Measurements from ENCODE around the gene PRDX5. TPM values are rescaled to one million over a fixed set of nuclear protein-coding genes. Genes with fewer than 3 reads are reported as not detected.

PRDX5 gene
- total RNA-seq, 2 donors from 2014 or later, result 401 to 435 TPM

DNA sequence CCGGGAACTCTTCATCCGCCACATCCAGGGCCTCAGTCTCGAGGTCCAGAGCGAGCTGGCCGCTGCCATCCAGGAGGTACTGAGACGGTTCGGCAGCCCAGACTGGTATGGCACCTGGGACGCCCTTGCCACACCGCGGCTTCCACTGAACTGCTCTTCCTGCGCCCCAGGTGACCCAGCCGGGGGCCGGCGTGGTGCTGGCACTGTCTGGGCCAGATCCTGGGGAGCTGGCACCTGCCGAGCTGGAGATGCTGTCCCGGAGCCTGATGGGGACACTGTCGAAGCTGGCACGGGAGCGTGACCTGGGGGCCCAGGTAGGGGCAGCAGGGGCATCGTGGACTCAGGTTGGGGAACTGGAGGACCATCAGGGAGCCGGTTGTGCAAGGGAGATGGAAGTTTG lies 23.5 kb downstream of the PRDX5 start:
- no peak overlapping the region for H3K4me3 ChIP-seq
- DNase-seq (ENCODE audit: low spot score), result no peak
- H3K9me3 ChIP-seq, result no peaks in the 10 kb centered on the region
- peaks cover 0 to 32% of the 10 kb centered on the region in 2 donors for H3K4me1 ChIP-seq
- H3K36me3 ChIP-seq, result no peaks in the 10 kb centered on the region
- no peak overlapping the region for H3K27ac ChIP-seq
- no peaks in the 10 kb centered on the region for H3K27me3 ChIP-seq
- TF ChIP-seq, protein P1, sequence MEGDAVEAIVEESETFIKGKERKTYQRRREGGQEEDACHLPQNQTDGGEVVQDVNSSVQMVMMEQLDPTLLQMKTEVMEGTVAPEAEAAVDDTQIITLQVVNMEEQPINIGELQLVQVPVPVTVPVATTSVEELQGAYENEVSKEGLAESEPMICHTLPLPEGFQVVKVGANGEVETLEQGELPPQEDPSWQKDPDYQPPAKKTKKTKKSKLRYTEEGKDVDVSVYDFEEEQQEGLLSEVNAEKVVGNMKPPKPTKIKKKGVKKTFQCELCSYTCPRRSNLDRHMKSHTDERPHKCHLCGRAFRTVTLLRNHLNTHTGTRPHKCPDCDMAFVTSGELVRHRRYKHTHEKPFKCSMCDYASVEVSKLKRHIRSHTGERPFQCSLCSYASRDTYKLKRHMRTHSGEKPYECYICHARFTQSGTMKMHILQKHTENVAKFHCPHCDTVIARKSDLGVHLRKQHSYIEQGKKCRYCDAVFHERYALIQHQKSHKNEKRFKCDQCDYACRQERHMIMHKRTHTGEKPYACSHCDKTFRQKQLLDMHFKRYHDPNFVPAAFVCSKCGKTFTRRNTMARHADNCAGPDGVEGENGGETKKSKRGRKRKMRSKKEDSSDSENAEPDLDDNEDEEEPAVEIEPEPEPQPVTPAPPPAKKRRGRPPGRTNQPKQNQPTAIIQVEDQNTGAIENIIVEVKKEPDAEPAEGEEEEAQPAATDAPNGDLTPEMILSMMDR (IDR thresholded peaks at IDR 0.05), result no peak

DNA sequence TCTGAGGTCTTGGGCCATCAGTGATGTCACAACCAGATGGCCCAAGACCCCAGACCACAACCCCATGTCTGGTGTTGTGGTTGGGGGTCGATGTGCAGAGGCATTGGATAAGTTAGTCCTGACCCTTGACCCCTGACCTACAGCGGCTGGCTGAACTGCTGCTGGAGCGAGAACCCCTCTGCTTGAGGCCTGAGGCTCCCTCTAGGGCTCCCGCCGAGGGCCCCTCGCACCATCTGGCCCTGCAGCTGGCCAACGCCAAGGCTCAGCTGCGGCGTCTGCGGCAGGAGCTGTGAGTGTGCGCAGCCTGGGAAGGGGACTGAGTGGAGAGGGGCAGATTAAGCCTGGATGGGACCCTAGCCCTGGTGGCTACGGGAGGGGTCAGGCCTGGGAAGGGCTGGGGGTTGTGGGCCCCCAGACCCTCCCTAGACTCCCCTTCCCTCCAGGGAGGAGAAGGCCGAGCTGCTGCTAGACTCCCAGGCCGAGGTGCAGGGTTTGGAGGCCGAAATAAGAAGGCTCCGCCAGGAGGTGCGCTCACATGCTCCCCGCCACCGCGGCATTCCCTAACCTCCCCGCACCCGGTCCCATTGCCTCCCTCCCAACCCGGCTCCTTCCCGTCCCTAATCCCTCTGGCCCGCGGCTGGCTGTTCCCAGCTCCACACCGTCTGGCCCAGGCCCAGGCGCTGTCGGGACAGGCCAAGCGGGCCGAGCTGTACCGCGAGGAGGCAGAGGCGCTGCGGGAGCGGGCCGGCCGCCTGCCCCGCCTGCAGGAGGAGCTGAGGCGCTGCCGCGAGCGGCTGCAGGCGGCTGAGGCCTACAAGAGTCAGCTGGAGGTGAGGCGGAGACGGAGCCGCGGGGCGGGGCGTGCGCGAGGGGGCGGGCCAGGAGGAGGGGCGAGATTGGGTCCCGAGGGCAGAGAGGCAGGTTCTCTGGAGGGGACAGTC lies 24.2 kb downstream of the PRDX5 start:
- peaks cover 0 to 32% of the 10 kb centered on the region in 2 donors for H3K4me1 ChIP-seq
- no peaks in the 10 kb centered on the region for H3K27me3 ChIP-seq
- no peaks in the 10 kb centered on the region for H3K36me3 ChIP-seq
- H3K9me3 ChIP-seq, result no peaks in the 10 kb centered on the region
- H3K4me3 ChIP-seq, result peak overlapping the region; percentile 6 to 42
- peak overlapping the region; percentile 46 to 70 for H3K27ac ChIP-seq
- TF ChIP-seq, protein P1 (IDR thresholded peaks at IDR 0.05), result peak; percentile 28 to 69
- DNase-seq (ENCODE audit: low spot score), result peak; percentile 85

DNA sequence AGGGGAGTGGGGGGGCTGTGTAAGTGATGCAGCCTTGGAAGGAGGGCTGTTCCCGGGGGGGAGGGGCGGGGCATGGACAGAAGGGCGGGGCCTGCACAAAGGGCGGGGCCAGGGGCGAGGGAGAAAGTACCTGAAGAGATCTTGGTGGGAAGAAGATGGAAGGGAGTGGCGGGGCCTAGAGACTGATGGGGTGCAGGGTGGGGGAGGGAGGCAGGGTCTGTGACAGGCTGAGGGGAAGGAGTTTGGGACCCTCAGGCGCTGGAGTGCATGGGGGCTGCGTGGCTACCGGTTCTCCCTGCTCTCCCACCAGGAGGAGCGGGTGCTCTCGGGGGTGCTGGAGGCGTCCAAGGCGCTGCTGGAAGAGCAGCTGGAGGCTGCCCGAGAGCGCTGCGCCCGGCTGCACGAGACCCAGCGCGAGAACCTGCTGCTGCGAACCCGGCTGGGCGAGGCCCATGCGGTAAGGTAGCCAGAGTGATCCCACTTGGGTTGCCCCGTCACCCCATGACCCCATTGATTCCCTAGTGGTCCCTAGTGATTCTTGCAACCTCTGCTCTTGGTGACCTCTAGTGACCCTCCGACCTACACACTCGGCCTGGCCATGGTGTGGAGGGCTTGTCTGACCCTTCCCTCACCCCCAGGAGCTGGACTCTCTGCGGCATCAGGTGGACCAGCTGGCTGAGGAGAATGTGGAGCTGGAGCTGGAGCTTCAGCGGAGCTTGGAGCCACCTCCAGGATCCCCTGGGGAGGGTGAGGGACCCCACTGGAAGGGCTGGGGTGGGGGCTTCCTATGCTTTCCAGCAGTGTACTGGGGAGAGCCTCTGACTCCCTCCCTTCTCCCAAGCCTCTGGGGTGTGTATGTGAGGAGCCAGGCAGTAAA lies 25.2 kb downstream of the PRDX5 start:
- Histone ChIP-seq H3K27ac (peak overlapping the region; percentile 46 to 70), H3K4me1 (peaks cover 0 to 32% of the 10 kb centered on the region in 2 donors), H3K27me3 (no peaks in the 10 kb centered on the region), H3K9me3 (no peaks in the 10 kb centered on the region), H3K4me3 (peak overlapping the region; percentile 6 to 42), H3K36me3 (no peaks in the 10 kb centered on the region)
- no peak for DNase-seq (ENCODE audit: low spot score)
- TF ChIP-seq, protein P1 (IDR thresholded peaks at IDR 0.05), result no peak

DNA sequence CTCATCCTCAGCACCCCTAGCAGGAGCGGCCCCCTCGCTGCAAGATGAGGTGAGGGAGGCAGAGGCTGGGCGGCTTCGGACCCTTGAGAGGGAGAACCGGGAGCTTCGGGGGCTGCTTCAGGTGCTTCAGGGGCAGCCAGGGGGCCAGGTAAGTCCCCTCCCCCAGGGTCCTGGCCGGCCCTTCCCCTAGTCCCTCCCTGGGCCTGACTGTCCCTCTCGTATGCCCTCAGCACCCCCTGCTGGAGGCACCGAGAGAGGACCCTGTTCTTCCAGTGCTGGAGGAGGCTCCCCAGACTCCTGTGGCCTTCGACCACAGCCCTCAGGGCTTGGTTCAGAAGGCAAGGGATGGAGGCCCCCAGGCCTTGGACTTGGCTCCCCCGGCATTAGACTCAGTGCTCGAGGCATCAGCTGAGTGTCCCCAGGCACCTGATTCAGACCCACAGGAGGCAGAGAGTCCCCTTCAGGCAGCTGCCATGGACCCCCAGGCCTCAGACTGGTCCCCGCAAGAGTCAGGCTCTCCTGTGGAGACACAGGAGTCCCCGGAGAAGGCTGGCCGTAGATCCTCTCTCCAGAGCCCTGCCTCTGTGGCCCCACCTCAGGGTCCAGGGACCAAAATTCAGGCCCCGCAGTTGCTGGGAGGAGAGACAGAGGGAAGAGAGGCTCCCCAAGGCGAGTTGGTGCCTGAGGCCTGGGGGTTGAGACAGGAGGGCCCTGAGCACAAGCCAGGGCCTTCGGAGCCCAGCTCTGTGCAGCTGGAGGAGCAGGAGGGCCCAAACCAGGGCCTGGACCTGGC lies 26.0 kb downstream of the PRDX5 start:
- Histone ChIP-seq H3K4me3 (no peak overlapping the region), H3K36me3 (no peaks in the 10 kb centered on the region), H3K27ac (no peak overlapping the region), H3K4me1 (peaks cover 0 to 32% of the 10 kb centered on the region in 2 donors), H3K9me3 (no peaks in the 10 kb centered on the region), H3K27me3 (no peaks in the 10 kb centered on the region)
- no peak for DNase-seq (ENCODE audit: low spot score)
- TF ChIP-seq, protein P1 (IDR thresholded peaks at IDR 0.05), result peak in 1 of 2 donors; percentile 40

DNA sequence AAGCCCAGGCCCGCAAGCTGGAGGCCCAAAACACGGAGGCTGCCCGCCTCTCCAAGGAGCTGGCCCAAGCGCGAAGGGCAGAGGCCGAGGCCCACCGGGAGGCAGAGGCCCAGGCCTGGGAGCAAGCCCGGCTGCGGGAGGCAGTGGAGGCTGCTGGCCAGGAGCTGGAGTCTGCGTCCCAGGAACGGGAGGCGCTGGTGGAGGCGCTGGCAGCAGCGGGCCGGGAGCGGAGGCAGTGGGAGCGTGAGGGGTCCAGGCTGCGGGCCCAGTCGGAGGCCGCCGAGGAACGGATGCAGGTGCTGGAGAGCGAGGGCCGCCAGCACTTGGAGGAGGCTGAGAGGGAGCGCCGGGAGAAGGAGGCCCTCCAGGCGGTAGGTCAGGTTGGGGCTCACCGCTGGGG lies 26.9 kb downstream of the PRDX5 start:
- H3K27ac ChIP-seq, result no peak overlapping the region
- no peak for DNase-seq (ENCODE audit: low spot score)
- no peaks in the 10 kb centered on the region for H3K9me3 ChIP-seq
- no peak overlapping the region for H3K4me3 ChIP-seq
- TF ChIP-seq, protein P1 (IDR thresholded peaks at IDR 0.05), result no peak
- no peaks in the 10 kb centered on the region for H3K27me3 ChIP-seq
- peaks cover 0 to 32% of the 10 kb centered on the region in 2 donors for H3K4me1 ChIP-seq
- no peaks in the 10 kb centered on the region for H3K36me3 ChIP-seq

Measured in right atrium auricular region (tissue), 2 donors.